Measurements from ENCODE around the gene C1QL2. TPM values are rescaled to one million over a fixed set of nuclear protein-coding genes. Genes with fewer than 3 reads are reported as not detected.

C1QL2 gene
- total and polyA plus RNA-seq, 12 donors: not detected

GRCh38 chr2:119181791-119182445, 23.4 kb upstream of the C1QL2 start:
- Histone ChIP-seq H3K9me3 (replicated peaks in 1 of 3) (no peaks in the 10 kb centered on the region), H3K4me3 (no peak overlapping the region), H3K27me3 (no peaks in the 10 kb centered on the region), H3K27ac (no peak overlapping the region), H3K4me1 (replicated peaks in 1 of 2) (no peaks in the 10 kb centered on the region), H3K36me3 (replicated peaks in 1 of 2) (no peaks in the 10 kb centered on the region)
- DNase-seq: no peak
- no peak for TF ChIP-seq POLR2A (IDR thresholded peaks at IDR 0.05)
- TF ChIP-seq CTCF (IDR thresholded peaks at IDR 0.05): no peak
- WGBS, 4 donors: 84 to 98% (median 88%) methylated on average over 6 to 13 of the region's 13 CpGs
- intact Hi-C loops (cut with DNase I): no loop called here

GRCh38 chr2:119181391-119181790, 22.8 kb upstream of the C1QL2 start:
- Histone ChIP-seq H3K4me1 (replicated peaks in 1 of 2) (no peaks in the 10 kb centered on the region), H3K27ac (no peak overlapping the region), H3K9me3 (replicated peaks in 1 of 3) (no peaks in the 10 kb centered on the region), H3K4me3 (no peak overlapping the region), H3K36me3 (replicated peaks in 1 of 2) (no peaks in the 10 kb centered on the region), H3K27me3 (no peaks in the 10 kb centered on the region)
- no peak for TF ChIP-seq CTCF (IDR thresholded peaks at IDR 0.05)
- TF ChIP-seq POLR2A (IDR thresholded peaks at IDR 0.05): no peak
- intact Hi-C loops (cut with DNase I): no loop called here
- WGBS, 4 donors: 89 to 100% (median 92%) methylated on average over 1 to 10 of the region's 10 CpGs
- DNase-seq: no peak

- no peak overlapping the region for H3K4me3 ChIP-seq
- no peaks in the 10 kb centered on the region for H3K36me3 ChIP-seq (replicated peaks in 1 of 2)
- H3K9me3 ChIP-seq (replicated peaks in 1 of 3): no peaks in the 10 kb centered on the region
- H3K27ac ChIP-seq: no peak overlapping the region
- no peaks in the 10 kb centered on the region for H3K27me3 ChIP-seq
- no peak for DNase-seq
- TF ChIP-seq POLR2A (IDR thresholded peaks at IDR 0.05): no peak
- TF ChIP-seq CTCF (IDR thresholded peaks at IDR 0.05): no peak
- intact Hi-C loops (cut with DNase I): no loop called here
- no peaks in the 10 kb centered on the region for H3K4me1 ChIP-seq (replicated peaks in 1 of 2)
- WGBS, 4 donors: 58 to 85% (median 80%) methylated on average over 2 to 5 of the region's 5 CpGs
Measured at GRCh38 chr2:119180892-119181291, 22.3 kb upstream of the C1QL2 start.

- no peak for TF ChIP-seq CTCF (IDR thresholded peaks at IDR 0.05)
- no peak for TF ChIP-seq POLR2A (IDR thresholded peaks at IDR 0.05)
- 78 to 94% (median 86%) methylated on average over 7 of the region's 7 CpGs for WGBS, 4 donors
- intact Hi-C loops (cut with DNase I): loop anchor here in 1 of 2 donors (10.0 kb wide), 1 partner anchor 295 kb away; no protein-coding TSS in a partner anchor
Measured at GRCh38 chr2:119179991-119180390, 21.4 kb upstream of the C1QL2 start.

More at GRCh38 chr2:119179991-119180390, 21.4 kb upstream of the C1QL2 start:
- no peaks in the 10 kb centered on the region for H3K9me3 ChIP-seq (replicated peaks in 1 of 3)
- H3K4me1 ChIP-seq (replicated peaks in 1 of 2): no peaks in the 10 kb centered on the region
- H3K36me3 ChIP-seq (replicated peaks in 1 of 2): no peaks in the 10 kb centered on the region
- H3K27me3 ChIP-seq: no peaks in the 10 kb centered on the region
- H3K27ac ChIP-seq: no peak overlapping the region
- no peak for DNase-seq
- no peak overlapping the region for H3K4me3 ChIP-seq

Data from adrenal gland (tissue), 12 donors.